Ecto neural progenitor cell (in vitro differentiated cells): Measurements from ENCODE around the gene SAMD14.

Experiments used
- DNase-seq: peaks from one replicate; pipeline ENCODE4 v3.0.0-alpha.2; 2018; ENCODE audit warnings: low spot score

SAMD14 gene

DNA sequence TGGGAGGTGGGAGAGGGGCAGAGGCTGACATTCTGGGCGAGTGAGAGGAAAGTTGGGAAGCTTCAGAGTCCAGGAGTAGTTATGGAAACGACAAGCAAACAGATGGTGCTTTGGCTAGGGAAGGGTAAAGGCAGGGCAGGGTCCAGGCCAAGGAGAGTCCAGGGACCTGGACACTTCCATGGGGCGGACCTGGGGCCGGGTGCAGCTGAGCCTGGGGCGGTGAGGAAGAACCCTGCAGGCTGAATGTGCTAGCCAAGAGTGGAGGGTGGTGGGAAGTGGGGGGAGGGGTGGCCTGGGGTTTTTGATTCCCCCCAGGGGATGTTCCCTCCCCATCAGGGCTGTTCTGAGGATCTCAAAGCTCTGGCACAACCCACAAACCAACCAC, 17.9 kb upstream of the SAMD14 start:
- DNase-seq, result no peak

DNA sequence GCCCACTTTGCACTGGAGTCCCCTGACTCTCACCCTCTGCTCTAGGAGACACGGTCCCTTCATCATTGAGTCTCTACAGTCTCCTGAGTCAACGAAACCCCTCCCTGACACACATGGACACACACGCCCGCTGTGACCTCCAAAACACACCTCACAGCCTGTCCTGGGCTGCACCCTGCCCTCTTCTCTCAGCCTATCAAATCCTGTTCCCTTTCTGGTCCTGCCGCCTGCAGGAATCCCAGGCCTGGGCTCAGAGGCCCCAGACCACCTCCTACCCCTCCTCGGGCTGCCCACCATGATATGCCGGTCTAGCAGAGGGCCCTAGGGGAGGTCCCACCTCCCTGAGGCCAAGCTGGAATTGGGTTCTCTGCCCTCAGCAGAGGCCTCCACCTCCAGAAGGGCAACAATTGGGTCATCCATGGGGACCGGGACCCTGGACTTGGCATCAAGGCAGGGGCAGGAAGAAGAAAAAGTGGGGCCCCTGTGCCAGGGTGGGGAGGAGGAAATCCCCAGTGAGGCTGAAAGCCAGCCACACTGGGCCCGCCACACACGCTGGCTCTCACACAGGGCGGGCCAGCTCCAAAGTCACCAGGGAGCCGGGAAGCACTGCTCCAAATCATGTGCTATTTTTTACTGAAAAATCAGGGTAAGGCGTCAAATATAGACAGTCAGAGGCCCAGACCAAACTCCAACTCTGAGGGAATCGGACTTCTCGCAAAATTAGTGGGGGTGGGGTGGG, 17.1 kb upstream of the SAMD14 start:
- no peak for DNase-seq

DNA sequence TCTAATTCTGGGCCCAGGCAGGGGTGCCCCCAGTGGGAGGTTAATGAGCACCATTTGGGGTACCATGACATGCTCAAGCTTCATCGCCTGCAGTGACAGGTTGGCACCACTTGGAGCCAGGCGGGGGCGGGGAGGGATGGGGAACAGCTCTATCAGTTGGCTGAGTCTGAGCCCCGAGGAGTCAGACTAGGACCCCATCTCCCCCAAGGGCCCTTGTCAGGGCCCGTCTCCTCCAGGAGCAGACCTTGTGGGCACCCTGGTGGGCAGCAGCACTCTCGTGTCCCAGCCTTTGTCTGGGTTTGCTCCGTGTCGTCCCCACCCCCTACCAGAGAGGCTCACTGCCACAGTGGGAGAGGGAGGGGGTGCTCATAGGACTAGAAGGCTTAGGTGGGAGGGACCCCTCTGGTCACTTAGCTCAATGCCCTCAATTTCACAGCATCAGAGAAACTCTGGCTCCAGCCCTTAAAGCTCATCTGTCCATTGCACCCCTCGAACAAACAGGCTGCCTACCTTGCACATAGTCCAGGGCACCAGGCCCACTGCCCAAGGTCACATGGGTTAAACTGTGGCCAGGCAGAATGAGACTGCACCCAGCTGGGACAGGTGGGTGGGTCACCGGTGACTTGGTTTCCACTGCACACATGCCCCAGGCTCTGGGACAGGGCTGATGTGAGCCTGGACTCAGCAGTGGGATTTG, 16.4 kb upstream of the SAMD14 start:
- no peak for DNase-seq

DNA sequence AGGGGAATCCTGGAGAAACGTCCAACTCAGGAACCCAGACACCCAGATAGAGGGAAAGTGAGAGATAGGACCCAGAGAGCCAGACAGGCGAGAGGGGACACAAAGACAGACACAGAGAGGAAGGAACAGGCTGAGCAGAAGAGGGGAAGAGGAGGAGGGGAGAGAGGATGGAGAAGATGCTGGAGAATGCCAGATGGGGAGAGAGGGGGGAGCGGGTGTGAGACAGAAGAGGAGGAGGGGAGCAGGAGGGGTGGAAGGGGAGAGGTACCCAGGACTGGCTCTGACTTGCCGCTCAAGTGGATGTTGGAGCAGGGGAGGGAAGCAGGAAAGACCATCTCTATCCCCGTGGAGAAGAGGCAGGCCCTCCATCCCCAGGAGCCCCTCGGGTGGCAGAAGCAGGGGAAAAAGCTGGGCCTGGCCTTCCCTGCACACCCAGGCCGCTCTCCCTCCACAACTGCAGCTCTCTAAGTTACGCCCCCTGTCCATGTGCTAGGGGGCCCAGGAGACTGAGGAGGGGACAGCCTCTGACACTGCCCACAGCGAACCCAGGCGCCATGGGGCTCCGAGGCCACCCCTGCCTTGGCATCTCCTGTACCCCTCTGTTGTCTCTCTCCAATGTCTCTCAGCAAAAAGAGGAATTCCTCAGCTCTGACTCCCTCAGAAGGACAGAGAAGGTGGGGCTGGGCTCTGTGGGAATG, 15.7 kb upstream of the SAMD14 start:
- no peak for DNase-seq

DNA sequence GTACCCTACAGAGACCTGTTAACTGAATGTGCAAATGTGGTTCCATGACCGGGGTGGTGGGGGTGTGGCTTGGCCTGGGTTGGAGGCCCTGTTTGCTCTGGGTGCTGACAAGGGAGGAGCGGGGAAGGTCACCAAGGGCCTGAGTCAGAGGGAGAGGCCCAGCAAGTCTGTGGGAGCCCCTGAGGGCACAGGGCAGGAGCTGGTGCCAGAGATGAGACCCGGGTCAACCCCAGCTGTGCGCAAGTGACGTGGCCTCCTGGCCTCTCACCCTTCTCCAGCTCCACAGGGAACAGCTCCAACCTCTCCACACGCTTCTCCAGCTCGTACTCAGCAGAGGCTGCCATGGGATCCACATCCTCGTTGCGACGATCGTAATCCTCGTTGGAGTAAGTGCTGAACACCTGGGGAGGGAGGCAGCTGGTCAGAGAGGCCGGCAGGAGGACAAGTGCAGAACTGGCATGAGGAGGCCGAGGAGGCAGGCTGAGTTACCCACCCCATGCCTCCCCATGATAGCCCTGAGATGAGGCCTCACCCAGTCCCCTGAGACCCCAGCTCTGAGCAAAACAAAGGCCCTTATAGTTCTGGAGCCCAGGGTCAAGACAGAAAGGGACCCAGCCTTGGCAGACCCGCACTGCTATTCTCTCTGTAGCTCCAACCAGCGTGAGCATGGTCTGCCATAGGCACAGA, 15.0 kb upstream of the SAMD14 start:
- no peak for DNase-seq

DNA sequence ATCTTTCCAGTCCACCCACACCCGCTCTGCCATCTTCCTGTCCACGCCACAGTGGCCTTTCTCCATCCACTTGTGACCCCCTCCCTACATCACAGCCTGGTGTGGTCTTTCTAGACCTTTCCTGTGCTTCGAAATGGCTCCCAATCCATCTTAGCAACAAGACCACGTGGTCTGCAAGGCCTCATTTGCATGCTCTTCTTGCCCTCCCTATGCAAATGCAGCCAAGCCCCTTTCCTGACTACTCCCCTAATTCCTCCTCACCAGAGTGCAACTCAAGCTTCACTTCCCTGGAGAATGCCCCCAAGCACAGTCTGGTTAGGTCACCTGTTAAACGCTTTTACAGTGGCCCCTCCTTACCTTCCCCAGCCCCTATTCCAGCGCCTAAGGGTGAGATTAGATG, 14.4 kb upstream of the SAMD14 start:
- DNase-seq, result no peak

DNA sequence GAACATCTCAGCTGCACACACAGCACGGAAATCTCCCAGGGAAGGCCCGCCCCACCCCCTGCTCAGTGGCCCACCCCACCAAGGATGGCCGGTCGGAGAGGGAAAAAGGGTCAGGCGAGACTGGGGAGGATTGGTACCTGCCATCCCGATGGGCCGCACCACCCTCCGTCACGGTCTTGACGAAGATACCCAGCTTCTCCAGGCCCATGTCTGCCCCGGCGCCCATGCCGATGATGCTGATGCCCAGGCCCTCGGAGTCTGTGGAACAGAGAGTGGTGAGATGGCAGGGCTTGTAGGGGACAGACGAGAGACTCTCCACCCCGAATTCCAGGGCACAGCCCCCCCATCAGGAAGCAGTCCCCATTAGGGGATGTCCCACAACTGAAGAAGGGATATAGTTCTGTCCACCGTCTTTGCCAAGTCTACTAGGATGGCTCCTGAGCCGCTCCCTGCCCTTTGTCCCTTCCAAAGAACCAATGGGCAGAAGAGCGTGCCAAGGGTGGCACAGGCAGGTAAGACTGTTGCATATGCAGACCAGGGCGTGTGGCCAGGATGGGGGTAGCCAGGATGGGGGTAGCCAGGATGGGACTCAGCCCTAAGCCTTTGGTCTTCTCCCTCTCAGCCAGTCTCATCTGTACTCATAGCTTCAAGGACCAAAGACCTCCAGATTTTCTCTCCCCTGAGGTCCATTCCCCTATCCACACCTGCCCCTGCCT, 13.7 kb upstream of the SAMD14 start:
- DNase-seq, result no peak

DNA sequence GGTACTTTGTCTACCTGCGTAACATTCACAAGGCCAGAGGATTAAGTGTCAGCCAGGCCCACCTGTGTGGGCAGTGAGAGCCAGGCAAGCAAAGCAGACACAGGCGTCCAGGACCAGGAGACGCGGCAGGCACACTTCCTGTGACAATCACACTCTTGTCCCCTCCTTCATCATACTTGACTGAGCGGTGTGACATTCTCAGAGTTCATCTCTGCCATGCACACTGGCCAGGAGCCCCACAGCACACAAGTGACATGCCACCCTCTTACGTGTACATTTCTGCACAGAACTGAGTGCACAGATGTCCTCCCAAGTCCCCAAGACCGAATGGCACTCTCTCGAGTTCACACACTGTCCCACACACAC, 11.8 kb upstream of the SAMD14 start:
- no peak for DNase-seq

DNA sequence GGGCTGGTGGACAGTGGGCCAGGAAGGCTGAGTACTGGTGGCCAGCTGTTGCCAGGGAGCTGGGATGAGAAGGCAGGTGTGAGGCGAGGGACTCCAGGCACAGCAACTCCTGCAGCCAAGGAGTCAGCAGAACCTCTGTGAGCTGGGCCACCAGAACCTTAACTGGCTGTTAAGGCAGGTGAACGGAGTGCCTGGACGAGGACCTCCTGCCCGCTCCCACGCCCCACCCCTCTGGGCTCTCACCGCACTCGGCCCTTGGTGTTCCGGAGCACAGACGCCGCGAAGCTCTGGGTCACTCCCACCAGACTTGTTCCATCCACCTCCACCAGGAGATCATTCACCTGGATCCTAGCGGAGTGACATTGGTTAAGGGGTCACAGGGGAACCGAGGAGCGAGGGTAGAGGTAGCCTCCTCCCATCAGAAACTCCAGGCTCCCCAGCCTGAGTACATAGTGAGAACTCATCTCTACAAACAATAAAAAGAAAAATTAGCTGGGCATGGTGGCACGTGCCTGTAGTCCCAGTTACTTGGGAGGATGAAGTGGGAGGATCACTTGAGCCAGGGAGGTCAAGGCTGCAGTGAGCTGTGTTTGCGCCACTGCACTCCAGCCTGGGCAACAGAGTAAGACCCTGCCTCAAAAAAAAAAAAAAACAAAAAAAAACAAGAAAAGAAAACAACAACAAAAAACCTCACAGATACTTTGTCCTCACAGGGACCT, 11.2 kb upstream of the SAMD14 start:
- DNase-seq, result no peak

DNA sequence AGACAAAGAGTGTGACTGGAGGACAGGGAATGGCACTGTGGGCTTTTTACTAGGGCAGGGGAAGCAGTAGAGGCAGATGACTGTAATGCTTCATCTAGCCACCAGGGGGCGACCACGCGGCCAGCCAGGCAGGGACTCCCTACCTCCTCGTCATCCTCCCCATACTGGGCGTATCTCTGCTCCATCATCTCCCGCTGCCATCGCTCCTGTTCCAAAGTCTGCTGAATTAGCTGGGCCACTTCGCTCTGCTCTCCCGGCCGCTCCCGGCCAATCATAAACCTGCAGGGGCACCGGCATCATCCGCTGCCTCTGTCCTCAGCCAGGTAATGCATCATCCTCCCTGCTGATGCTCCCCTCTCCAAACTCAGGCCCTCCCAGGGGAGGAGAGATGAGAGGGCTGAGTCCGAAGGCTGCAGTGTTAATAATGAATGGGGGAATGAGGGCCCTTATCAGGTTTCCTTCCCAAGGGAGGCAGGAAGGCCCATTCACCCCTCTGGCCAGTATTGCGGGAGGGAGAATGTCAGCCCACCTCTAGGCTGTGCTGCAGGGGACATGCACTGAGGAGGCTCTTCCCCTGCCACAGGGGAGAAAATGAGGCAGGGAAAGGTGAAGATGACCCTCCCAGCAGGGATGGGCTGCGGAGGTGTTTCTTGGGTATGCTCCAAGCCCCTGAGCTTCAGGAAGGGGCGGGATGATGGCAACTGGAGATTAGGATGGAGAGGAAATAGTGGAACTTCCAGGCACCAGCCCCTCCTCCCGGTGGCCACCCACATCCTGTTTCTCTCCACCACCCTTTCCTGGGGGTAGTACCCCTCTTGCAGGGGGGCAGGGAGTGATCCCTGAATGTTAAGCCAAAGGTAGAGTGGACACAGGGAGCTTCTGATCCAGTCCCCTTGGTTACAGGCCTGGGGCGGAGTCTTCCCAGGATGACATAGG, 10.3 kb upstream of the SAMD14 start:
- DNase-seq, result peak; percentile 89

DNA sequence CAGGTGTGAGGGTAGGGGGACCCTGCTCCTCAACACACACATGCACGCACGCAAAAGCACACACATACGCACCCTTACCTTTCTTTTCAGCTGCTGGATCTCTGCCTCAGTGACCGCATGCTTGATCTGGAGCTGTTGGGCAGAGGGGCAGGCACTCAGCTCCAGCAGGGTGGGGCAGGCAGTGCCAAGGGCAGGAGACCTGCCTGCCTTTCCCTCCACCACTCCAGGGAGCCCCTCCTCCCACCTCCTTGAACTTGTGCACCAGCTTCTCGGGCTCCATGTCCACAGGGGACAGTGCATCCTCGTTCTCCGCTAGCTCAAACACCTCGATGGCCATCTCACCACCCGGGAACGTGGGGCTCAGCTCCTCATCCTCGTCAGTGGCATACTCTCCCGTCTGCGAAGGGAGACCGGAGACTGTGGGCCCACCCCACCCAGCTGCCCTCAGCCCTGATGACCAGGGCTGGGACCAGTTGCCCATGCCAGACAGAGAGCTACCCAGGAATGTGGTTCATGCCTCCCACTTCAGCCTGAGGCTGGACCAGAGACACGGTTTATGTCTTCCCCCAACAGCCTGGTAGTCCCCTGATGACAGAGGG, 9.3 kb upstream of the SAMD14 start:
- no peak for DNase-seq

DNA sequence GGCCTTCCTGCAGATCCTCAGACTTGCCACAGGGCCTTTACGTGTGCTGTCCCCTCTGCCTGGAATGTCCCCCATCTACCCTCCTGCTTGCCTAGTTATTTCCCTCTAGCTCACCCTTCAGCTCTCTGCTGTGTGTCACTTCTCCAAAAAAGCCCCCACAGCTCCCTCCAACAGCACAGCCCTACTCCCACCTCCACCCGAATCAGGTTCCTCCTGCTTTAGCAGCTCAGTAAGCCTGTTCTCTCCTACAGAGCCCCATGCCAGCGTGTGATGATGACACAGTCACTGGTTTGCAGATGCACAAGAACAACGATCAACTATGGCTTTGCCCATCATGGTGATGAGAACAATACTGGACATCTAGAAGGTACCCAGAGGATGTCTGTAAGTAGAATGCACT, 7.1 kb upstream of the SAMD14 start:
- no peak for DNase-seq

DNA sequence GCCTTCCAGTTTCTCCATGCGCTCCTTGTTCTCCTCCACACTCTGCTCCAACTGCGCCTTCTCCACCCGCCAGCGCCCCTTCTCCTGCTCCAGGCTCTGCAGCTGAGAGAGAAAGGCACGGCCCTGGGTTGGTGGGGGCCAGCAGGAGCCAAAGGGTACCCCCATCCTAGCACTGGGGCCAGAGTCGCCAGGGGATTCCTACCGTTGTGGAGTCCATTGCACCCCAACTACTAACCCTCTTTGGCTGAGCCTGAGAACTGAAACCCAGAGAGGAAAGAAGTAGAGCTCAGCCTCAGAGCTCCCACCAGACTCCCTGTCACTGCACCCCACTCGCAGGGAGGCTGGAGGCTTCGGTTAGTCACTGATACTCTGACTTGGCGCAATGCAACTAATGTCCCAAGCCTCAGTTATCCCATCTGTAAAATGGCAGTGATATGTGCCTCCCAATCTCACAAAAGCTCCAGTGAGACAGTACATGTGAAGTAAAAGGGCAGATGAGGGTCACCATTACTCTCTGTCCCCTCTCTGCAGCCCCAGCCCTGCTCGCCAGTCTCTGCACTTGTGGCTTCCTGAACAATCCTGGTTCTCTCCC, 6.2 kb upstream of the SAMD14 start:
- no peak for DNase-seq

DNA sequence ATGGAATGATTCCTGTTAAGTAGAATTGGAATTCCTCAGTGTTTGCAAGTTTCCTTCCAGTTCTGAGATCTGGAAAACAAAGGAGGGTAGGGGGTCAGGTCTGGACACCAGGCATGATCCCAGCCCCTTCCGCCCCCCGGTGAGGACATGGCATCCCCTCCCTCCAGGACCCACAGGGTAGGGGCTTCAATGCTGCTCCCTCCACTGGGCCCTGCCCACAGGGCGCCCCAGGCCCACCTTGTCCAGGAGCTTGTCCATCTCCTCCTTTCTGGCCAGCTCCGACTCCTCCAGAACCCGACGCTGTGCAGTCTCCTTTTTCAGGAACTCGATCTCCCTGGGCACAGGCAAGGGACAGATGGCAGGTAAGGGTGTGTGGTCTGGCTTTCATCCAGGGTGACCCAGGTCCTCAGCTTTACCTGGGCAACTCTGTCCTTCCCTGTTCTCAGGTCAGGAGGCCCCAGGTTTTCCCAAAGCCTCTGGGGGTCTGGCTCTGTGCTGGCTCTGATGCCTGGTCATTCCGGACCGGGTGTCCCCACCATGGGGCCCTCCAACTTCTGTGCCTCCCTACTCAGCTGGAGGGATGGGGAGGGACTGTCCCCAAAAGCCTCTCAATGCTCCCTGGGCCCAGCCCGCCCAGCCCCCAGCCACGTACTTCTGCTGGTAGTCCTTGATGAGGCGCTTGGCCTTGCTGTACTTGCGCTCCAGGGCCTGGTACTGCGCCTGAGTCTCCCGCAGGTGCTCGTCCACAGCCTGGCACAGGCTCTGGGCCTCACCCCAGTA, 5.5 kb upstream of the SAMD14 start:
- no peak for DNase-seq

DNA sequence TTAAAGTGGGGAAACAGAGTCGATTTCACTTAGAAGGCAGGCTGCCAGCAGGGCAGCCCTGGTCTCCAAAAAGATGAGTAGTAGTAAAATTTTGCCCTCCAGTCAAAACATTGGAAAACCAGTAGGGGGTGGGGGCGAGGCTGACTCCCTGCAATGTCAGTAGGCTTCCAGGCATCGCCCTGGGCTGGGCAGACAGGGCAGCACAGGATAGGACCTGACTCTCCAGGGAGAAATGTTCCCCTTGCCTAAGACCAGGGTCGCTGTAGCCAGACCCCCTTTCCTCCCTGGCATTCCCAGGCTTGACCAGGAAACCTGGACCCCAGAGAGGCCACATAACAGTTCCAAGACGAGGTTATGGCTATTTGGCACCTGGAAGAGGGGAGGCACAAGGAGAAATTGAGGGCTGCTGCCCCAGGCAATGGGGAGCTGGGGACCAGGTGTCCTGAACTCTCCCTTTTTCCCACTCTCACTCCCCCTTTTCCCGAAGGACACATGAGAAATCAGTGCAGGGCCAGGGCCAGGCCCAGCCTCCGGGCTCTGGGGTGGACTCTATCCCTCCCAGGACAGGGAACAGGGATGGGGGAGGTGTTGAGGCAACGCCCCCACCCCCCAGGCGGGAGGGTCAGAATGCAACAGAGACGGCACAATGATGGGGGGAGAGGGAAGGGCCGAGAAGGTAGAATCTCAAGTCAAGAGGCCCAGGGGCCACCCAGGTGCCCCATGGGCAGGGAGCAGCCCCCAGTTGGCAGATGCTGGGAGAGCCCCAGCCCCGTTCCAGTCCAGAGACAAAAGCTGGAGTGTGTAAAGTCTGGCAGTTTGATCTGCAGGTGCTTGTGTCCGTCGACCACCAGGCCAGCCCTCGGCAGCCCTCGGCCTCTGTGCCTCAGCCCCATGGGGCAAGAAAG, 4.5 kb upstream of the SAMD14 start:
- DNase-seq, result no peak

DNA sequence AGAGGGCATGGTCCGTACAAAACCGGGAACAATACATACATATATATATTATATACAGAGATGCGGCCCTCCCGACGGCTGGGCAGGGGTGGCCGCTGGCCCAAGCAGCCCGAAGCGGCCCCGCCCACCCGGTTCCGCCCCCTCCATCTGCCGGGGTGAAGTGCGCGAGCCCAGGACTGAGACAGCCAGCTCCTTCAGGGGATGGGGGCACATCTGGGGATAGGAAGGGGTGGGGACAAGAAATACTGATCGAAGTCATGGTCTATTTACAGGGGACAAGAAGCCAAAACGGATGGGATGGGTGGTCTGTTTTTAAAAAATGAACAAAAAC, 3.8 kb upstream of the SAMD14 start:
- DNase-seq, result no peak

DNA sequence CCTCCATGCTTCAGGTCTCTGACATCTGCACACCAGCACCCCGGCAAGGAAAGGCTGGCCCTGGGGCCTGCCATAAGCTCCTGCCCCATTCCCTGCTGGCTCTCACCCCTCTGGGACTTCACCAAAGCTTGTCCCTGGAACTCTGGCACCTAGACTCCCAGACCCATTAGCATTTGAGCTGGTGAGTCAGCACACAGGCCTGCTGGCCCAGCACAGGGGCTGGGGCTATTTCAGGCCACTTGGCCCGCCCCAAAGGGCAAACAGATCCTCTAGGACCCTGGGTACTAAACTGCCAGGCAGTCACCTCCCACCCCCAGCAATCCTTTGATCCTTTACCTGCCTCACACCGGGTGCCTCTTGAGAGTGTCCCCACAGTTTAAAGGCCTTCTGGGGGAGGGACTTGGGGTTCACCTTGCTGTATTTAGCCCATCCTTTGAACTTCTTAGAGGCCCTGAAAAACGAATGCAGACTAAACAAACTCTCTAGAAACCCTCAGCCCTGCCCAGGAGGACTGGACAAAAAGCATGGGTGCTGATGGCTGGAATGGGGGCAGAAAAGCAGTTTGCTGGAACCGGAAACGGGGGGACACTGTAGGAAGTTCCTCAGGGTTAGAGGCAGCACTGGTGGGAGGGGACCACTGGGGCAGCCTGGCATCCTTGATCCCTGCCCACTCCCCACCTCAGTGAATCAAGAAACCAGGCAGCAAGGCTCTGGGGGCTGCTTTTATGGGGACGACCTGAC, 3.2 kb upstream of the SAMD14 start:
- no peak for DNase-seq
